Panc1 (cell line): ENCODE measurements around the gene GMPPB. TPM values are rescaled to one million over a fixed set of nuclear protein-coding genes. Genes with fewer than 3 reads are reported as not detected.
"Not testable (repeated sequence)": the region's sequence is repeated elsewhere in the genome, so short reads cannot be mapped to it uniquely, and the experiment has no call there.

Experiments used
- ATAC-seq: fragments of 200-7000 bp; cut with Tn5 transposase; 2 replicates; pipeline ENCODE4 v1.9.1; 2020; ENCODE audit warnings: mild to moderate bottlenecking, moderate library complexity
- BruUV-seq: library from RNA; stranded (reverse); fragments of 400-500 nt; replicated peaks from 2 replicates; lab custom pipeline; 2021; lab: Mats Ljungman, UMichigan
- CTCF ChIA-PET: fragments of 300-600 bp; sonication (Branson Sonifier 250); formaldehyde crosslinking; loops from one replicate; lab custom pipeline; 2022; ENCODE audit warnings: antibody characterized with exemption; lab: Charles Lee
- POLR2A ChIA-PET: fragments of 300-600 bp; sonication (Branson Sonifier 250); formaldehyde crosslinking; loops from one replicate; lab custom pipeline; 2022; ENCODE audit warnings: antibody characterized with exemption; lab: Charles Lee
- DNase-seq: peaks from one replicate; pipeline ENCODE4 v3.0.0-alpha.2; 2010; ENCODE audit warnings: low read depth, low spot score
- H3K27ac ChIP-seq: 2 replicates; pipeline ENCODE4 v1.5.1; 2011; ENCODE audit warnings: mild to moderate bottlenecking, low read length, inconsistent platforms
- H3K27me3 ChIP-seq: fragments of 200-500 bp; sonication (Bioruptor generic); 2 replicates; pipeline ENCODE4 v1.6.0; 2014; ENCODE audit warnings: low read length, inconsistent platforms; ENCODE audit not compliant: control insufficient read depth, insufficient read depth
- H3K36me3 ChIP-seq: fragments of 200-500 bp; sonication (Bioruptor generic); 2 replicates; pipeline ENCODE4 v1.5.1; 2014; ENCODE audit warnings: inconsistent platforms, mild to moderate bottlenecking, low read length, moderate library complexity; ENCODE audit not compliant: control insufficient read depth, insufficient read depth
- H3K4me1 ChIP-seq: 2 replicates; pipeline ENCODE4 v1.5.1; 2011; ENCODE audit warnings: inconsistent platforms, mild to moderate bottlenecking, low read length, moderate library complexity; ENCODE audit not compliant: control insufficient read depth, insufficient read depth
- H3K4me3 ChIP-seq, 2 experiments: 2 replicates each; pipeline ENCODE4 v1.5.1; 2011 to 2012; ENCODE audit warnings: low read depth in 2 of 2, low read length in 2 of 2, mild to moderate bottlenecking in 2 of 2, inconsistent platforms in 1 of 2, moderate library complexity in 1 of 2
- H3K9me3 ChIP-seq: fragments of 200-500 bp; sonication (Bioruptor generic); 2 replicates; pipeline ENCODE4 v1.5.1; 2014; ENCODE audit warnings: low read depth, mild to moderate bottlenecking, inconsistent platforms, low read length, moderate library complexity; ENCODE audit not compliant: control insufficient read depth, insufficient read depth
- CTCF ChIP-seq: fragments of 450-650 bp; IDR thresholded peaks from 2 replicates; pipeline ENCODE4 v1.5.1; 2017; ENCODE audit warnings: mild to moderate bottlenecking
- POLR2AphosphoS5 ChIP-seq: IDR thresholded peaks from 2 replicates; pipeline ENCODE4 v1.6.1; 2012; ENCODE audit warnings: mild to moderate bottlenecking, low read depth, low read length, moderate library complexity
- SIN3A ChIP-seq: IDR thresholded peaks from 2 replicates; pipeline ENCODE4 v1.6.1; 2012; ENCODE audit warnings: low read depth, mild to moderate bottlenecking, low read length, moderate library complexity, borderline replicate concordance; ENCODE audit not compliant: insufficient read depth
- TCF7L2 ChIP-seq: IDR thresholded peaks from 2 replicates; pipeline ENCODE4 v1.6.1; 2011; ENCODE audit warnings: mild to moderate bottlenecking, low read depth, low read length, inconsistent platforms
- in situ Hi-C: cut with HindIII; loops from 2 replicates; pipeline ENCODE4 v1.10.0; 2016; ENCODE audit warnings: low sequenced_read_pairs, low pct_unique_long_range_greater_than_20kb
- intact Hi-C: fragments of 100-400 bp; cut with micrococcal nuclease; formaldehyde crosslinking; loops from one replicate; pipeline ENCODE4 v1.10.0; 2022; ENCODE audit not compliant: unreplicated experiment
- total RNA-seq: library from RNA; stranded (reverse); gene quantifications from one replicate; pipeline ENCODE4 v1.2.1, GENCODE V29; 2021; ENCODE audit not compliant: unreplicated experiment
- TF ChIP-seq, protein P1 (sequence below), 2 experiments: IDR thresholded peaks; 2 replicates each; pipeline ENCODE4 v1.6.1; 2011 to 2012; ENCODE audit warnings: low read depth in 2 of 2, control low read depth in 1 of 2, low read length in 1 of 2, mild to moderate bottlenecking in 1 of 2, moderate library complexity in 1 of 2; ENCODE audit not compliant: insufficient read depth in 1 of 2

Gene GMPPB
- total RNA-seq, 1 experiment from 2014 or later, result 28.4 TPM

GRCh38 chr3:49689046-49689907 lies 34.5 kb downstream of the GMPPB start, which contains the start of the genes MST1 and RNF123:
Gene MST1 (minus strand): TSS chr3:49689474. CDS start chr3:49688691, 783 bp downstream.
Gene RNF123 (plus strand): TSS chr3:49689557. CDS start chr3:49691166, 1,609 bp downstream.
- peak within 1 kb of the TSS; percentile 94 for H3K27ac ChIP-seq
- TF ChIP-seq SIN3A (no peak), TCF7L2 (no peak), CTCF (no peak; the same call in 1 of the 2 replicates), POLR2AphosphoS5 (peak; percentile 64; the same call in 1 of the 2 replicates)
- TF ChIP-seq, protein P1, sequence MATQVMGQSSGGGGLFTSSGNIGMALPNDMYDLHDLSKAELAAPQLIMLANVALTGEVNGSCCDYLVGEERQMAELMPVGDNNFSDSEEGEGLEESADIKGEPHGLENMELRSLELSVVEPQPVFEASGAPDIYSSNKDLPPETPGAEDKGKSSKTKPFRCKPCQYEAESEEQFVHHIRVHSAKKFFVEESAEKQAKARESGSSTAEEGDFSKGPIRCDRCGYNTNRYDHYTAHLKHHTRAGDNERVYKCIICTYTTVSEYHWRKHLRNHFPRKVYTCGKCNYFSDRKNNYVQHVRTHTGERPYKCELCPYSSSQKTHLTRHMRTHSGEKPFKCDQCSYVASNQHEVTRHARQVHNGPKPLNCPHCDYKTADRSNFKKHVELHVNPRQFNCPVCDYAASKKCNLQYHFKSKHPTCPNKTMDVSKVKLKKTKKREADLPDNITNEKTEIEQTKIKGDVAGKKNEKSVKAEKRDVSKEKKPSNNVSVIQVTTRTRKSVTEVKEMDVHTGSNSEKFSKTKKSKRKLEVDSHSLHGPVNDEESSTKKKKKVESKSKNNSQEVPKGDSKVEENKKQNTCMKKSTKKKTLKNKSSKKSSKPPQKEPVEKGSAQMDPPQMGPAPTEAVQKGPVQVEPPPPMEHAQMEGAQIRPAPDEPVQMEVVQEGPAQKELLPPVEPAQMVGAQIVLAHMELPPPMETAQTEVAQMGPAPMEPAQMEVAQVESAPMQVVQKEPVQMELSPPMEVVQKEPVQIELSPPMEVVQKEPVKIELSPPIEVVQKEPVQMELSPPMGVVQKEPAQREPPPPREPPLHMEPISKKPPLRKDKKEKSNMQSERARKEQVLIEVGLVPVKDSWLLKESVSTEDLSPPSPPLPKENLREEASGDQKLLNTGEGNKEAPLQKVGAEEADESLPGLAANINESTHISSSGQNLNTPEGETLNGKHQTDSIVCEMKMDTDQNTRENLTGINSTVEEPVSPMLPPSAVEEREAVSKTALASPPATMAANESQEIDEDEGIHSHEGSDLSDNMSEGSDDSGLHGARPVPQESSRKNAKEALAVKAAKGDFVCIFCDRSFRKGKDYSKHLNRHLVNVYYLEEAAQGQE (IDR thresholded peaks at IDR 0.05; ENCODE audit: insufficient read depth in 1 of 2, low read depth in 2 of 2, low read length in 1 of 2), result peak in 1 of 2 experiments; percentile 70; a peak in 1 of 4 replicates
- no peak for DNase-seq
- no TSS peak for BruUV-seq
- H3K9me3 ChIP-seq, result no peaks in the 10 kb centered on the region
- ChIA-PET POLR2A (no interaction called here), CTCF (no interaction called here)
- no peaks in the 10 kb centered on the region for H3K4me1 ChIP-seq
- intact Hi-C loops, result no loop called here
- no peaks in the 10 kb centered on the region; the same call in 1 of the 2 replicates for H3K36me3 ChIP-seq
- no peaks in the 10 kb centered on the region for H3K27me3 ChIP-seq
- in situ Hi-C loops, result no loop called here
- peak; percentile 60 for ATAC-seq
- H3K4me3 ChIP-seq, result peak within 1 kb of the TSS; percentile 82 to 84

DNA sequence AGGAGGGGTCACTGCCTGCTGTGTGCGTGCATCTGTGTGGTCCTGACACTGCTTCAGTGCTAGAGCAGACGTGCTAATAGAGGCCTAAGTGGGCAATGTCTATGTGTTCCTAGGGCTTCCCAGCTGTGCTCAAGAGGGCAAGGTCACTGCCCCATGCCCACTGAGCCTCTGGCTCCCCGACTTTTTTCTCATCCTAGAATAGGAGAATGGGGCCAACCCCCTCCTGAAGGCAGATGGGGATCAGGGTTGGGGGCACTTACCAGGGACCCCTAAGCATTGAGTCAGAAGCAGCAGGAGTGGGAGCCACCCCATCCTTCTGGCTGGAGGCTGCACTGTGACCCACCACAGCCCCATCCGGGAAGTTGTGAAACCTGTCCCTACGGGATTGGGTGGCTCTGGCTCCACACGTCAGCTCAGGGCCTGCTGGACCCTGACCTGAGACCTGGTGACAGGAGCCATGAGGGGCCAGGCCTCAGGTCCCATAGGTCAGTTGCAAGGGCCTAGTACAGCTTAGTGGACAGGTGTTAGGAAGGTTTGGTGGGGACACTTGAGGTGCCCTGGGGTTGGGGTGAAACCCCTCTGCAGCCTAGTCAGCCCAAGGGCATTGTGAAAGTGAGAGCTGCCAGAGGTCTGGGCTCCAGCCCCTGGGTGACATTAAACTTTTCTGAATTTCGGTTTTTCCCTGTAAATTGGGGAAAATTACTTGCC lies 35.3 kb downstream of the GMPPB start:
- BruUV-seq, ATAC-seq, DNase-seq, H3K36me3 ChIP-seq, intact Hi-C loops, H3K4me1 ChIP-seq, in situ Hi-C loops, CTCF ChIA-PET, H3K27me3 ChIP-seq, H3K9me3 ChIP-seq: not testable (repeated sequence)
- H3K27ac ChIP-seq, result peak overlapping the region; percentile 94
- peak overlapping the region; percentile 82 to 84 for H3K4me3 ChIP-seq
- POLR2A ChIA-PET, result interaction anchor here (0.6 kb wide), 1 partner anchor 80 kb away, joined by 4 read pairs; no protein-coding TSS in a partner anchor

DNA sequence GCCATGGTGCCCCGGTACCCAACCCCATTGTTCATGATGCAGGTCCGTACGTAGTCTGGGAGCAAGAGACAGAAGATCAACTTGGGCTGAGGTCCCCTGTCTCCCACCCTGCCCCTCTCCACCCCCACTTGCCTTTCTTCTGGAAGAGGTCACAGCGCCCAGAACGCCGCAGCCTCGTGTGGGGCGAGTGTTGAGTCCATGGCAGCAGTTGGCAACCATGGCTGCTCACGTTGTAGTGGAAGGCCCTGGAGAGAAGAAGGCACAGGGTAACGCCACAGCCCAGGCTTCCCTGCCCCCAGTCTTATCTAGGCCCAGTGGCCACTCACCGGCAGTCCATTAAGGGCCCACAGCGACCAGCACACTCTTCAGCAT lies 36.3 kb downstream of the GMPPB start:
- CTCF ChIA-PET, DNase-seq, ATAC-seq, H3K27me3 ChIP-seq, intact Hi-C loops, in situ Hi-C loops, H3K36me3 ChIP-seq, POLR2A ChIA-PET, H3K4me1 ChIP-seq, H3K4me3 ChIP-seq, H3K9me3 ChIP-seq, BruUV-seq, H3K27ac ChIP-seq: not testable (repeated sequence)

GRCh38 chr3:49686769-49687423 lies 36.9 kb downstream of the GMPPB start:
- DNase-seq, in situ Hi-C loops, POLR2A ChIA-PET, H3K4me1 ChIP-seq, H3K9me3 ChIP-seq, CTCF ChIA-PET, BruUV-seq, H3K36me3 ChIP-seq, H3K27me3 ChIP-seq, intact Hi-C loops, H3K27ac ChIP-seq: not testable (repeated sequence)
- peak; percentile 74 for ATAC-seq
- H3K4me3 ChIP-seq, result peak overlapping the region; percentile 27 to 45
